Measurements from ENCODE around the gene GNL1.
"Not testable (repeated sequence)": the region's sequence is repeated elsewhere in the genome, so short reads cannot be mapped to it uniquely, and the experiment has no call there.

DNA sequence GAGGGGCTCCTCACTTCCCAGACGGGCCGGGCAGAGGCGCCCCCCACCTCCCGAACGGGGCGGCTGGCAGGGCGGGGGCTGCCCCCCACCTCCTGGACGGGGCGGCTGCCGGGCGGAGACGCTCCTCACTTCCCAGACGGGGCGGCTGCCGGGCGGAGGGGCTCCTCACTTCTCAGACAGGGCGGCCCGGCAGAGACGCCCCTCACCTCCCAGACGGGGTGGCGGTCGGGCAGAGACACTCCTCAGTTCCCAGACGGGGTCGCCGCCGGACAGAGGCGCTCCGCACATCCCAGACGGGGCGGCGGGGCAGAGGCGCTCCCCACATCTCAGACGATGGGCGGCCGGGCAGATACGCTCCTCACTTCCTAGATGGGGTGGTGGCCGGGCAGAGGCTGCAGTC, 57.6 kb downstream of the GNL1 start:
- not testable (repeated sequence) for TF ChIP-seq YY1 (IDR thresholded peaks at IDR 0.05; ENCODE audit: insufficient read depth, insufficient read length); ZNF274 (IDR thresholded peaks at IDR 0.05; ENCODE audit: low read depth, low read length); SUZ12 (IDR thresholded peaks at IDR 0.05; ENCODE audit: extremely low read depth, insufficient read depth, insufficient read length)
